ENCODE data around the gene PALLD.
"Not testable (repeated sequence)": the region's sequence is repeated elsewhere in the genome, so short reads cannot be mapped to it uniquely, and the experiment has no call there.

The PALLD gene

GRCh38 chr4:168804146-168804545, 307.3 kb downstream of the PALLD start:
- no peak for DNase-seq

DNA sequence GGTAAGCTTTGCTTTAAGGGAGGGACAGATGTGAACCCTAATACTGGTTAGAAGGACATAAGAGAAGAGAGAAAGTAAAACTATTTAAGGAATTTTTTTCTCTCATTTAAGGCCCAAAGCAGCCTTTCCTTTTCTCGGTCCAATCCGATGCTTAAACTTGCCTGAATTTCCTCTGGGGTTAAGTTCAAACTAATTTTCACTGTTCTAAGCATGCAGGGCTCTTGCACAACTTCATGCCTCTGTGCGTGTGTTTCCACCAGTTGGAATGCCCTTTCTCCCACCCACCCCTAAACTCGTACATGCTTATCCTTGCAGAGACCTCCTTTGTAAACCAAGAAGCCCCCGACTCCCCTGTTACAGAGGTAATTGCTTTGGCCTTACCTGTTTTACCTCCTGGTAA, 308.5 kb downstream of the PALLD start:
- DNase-seq, result no peak

DNA sequence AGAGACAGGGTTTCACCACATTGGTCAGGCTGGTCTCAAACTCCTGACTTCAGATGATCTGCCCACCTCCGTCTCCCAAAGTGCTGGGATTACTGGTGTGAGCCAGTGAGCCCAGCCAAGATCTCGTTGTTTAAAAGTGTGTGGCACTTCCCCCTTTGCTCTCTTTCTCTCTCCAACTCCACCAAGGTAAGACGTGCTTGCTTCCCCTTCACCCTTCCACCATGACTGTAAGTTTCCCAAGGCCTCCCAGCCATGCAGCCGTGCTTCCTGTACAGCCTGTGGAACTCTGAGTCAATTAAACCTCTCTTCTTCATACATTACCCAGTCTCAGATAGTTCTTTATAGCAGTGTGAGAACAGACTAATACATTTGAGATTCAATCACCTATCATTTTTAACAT, 309.4 kb downstream of the PALLD start:
- DNase-seq, result not testable (repeated sequence)

DNA sequence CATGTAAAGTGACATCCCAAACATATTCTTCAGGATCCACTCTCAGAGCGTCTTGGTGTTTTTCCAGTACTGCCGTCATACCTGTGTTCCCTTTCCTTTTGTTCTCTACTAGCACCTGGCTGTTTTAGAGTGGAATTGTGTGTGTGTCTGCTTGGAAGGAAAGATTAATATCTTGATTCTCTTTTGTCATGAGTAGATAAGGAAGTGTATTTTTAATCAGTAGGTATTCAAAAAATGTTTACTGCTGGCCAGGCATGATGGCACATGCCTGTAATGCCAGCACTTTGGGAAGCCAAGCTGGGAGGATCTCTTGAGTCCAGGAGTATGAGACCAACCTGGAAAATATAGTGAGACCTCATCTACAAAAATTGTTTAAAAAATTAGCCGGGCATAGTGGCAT, 314.4 kb downstream of the PALLD start:
- DNase-seq, result no peak

DNA sequence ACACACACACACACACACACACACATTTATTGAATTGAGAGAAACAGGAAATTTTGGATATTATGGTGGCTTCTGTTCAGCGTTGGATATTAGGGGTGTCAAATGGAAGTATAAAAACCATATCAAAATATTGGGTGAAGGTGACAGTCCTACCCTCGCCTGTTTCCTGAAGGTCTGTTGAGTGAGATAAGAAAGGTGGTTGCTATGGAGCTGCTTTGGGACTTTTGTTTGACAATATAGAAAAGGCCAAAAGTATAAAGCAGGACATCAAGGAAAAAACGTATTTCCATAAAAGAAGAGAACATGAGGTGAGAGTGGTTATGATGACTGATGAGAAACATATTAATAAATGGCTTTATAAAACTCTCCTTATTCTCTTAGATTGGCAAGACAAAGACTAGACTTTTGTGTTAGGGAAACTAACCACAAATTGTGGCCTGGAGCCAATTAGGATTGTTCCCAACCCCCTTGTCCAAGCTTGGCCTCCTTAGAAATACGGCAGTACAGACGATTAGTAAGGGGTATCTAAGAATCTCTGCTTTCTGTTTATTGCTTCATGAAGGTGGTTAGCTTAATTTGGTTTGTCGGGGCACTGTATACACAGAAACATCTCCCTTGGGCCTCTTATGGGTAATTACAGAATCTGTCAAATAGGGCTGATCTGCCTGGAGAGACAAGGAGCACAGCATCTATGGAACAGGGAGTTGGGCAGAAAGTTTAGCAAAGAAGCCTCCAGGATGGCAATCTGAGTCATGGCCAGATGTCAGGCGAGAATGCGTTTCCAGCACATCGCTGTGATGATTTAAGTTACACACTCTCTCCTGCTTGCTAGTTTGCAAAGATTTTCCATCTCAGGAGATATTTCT, 315.2 kb downstream of the PALLD start:
- DNase-seq, result no peak

DNA sequence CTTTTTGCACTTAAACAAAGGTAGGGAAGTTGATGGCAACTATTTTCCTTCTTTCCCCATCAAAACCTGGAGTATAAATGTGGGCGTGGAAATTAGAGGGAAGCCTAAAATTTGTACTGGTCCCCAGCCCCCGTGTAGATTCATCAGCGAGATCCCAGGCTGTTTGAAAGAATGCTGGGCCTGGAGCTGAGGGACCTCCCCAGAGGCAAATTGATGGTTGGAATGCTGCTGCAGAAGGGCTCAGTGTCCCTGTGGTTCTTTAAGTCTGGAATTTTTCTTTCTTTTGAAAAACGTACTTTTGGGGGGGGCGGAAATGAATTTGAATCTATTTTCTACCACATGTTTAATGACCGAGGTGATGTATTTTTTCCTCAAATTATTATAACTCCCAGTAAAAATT, 316.0 kb downstream of the PALLD start:
- DNase-seq, result no peak

- DNase-seq, result no peak
Observed at GRCh38 chr4:168813890-168814289, 317.0 kb downstream of the PALLD start.

DNA sequence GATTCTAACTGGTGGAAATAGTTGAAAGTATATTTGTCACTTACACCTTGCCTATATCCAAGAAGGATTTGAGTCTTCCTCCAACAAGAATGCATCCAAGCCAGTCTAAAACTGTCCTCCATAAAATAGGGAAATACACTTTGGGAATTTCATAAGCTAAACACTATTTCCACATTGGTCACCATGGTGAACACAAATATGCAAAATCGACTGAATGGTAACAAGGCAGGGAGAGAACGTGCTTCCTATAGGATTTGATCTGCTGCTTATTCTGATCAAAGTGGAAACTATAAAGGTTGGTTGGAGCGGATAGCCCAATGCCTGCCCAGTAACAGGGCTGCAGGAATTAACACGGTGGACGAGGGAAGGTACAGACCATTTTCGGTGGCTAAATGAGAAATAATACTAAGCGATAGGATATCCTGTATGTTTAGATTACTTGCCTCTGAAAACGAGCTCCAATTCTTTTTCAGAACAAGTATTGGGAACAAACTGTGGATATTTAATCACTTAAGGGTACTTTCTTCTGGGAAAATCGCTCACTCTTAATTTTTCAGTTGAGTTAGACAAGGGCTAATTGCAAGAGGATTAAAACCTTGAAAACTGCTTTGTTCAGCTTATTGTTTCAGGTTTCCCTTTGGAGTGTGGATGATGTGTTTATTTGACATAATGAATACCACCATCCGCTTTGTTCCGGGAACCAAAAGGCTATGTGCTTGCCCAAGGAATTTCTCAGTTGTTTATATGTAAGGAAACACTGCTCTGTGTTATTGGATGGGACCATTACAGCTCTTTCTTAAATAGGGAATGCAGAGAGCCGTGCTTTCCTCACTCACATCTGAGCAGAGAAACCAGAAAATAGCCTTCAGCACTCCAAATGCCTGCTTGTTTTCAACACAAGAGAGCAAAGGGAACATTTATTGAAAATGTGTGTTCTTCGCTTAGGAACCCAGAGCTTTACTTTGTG, 318.8 kb downstream of the PALLD start:
- DNase-seq, result no peak

- DNase-seq, result no peak
Observed at GRCh38 chr4:168817370-168817769, 320.5 kb downstream of the PALLD start.

- no peak for DNase-seq
Observed at GRCh38 chr4:168822481-168822880, 325.6 kb downstream of the PALLD start.

- DNase-seq, result no peak
Observed at GRCh38 chr4:168825975-168826374, 329.1 kb downstream of the PALLD start.

DNA sequence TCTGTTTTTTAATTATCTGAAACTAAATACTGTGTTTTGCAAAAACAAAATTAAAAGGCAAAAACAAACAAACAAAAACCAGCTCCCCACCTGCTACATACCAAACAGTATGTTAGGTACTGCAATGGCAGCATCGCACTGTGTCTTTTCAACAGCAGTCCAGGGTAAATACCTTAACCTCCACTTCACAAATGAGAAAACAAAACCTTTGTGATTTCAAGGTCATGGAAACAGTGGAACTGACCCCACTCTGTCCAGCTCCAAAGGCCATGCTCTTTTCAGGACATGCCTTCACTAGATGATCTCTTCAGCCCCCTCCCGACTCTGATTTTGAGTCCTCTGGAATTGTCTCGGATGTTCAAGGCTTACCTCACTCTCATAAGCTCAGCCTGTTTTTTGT, 329.8 kb downstream of the PALLD start:
- no peak for DNase-seq

DNA sequence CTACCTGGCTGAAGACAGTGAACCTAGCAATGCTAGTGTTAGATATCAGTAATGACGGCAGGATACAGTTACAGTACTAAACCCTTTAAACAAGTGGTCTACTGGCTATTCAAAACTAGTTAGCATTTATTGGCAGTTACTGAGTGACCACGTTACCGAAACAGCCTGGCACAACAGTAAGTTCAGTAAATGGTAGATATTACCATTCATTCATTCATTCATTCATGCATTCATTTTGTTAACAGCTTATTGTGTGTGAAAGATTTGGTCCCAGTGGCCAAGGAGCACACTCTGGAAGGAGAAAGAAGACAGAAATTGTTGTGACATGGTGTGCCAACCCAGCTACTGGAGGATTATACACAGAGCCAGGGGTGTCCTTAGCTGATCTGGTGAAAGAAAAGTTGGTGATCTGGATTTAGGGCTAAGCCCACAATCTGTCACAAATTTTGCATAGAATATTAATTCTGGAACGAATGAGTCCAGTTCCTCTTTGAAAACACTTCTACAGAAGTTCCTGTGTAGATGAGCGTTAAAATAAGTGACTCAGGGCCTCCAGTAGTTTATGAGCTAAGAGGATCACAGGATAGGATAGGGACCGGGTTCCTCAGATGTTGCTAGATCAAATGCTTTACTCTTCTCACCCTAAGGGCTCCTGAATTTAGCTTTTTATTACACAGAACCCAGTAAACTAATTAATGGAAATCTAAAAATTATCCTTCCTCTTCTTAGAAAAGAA, 334.1 kb downstream of the PALLD start:
- no peak for DNase-seq

DNA sequence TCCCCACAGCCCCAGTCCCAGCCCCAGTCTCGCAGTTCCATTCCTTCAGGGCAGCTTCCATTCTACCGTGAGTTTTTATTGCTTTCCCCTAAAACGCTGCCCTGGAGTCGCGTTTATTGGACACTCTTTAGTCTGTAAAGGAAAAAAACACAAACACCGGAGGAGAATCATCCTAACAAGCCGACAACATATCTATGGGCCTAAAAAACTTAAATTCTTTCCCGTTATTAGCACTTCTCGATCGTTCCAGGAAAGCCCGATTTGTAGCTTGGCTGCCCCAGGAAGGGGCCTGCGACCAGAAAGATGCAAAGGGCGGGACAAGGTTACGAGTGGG, 334.7 kb downstream of the PALLD start:
- DNase-seq, result no peak

- peak; percentile 29 for DNase-seq
Observed at GRCh38 chr4:168831919-168832762, 335.3 kb downstream of the PALLD start.

DNA sequence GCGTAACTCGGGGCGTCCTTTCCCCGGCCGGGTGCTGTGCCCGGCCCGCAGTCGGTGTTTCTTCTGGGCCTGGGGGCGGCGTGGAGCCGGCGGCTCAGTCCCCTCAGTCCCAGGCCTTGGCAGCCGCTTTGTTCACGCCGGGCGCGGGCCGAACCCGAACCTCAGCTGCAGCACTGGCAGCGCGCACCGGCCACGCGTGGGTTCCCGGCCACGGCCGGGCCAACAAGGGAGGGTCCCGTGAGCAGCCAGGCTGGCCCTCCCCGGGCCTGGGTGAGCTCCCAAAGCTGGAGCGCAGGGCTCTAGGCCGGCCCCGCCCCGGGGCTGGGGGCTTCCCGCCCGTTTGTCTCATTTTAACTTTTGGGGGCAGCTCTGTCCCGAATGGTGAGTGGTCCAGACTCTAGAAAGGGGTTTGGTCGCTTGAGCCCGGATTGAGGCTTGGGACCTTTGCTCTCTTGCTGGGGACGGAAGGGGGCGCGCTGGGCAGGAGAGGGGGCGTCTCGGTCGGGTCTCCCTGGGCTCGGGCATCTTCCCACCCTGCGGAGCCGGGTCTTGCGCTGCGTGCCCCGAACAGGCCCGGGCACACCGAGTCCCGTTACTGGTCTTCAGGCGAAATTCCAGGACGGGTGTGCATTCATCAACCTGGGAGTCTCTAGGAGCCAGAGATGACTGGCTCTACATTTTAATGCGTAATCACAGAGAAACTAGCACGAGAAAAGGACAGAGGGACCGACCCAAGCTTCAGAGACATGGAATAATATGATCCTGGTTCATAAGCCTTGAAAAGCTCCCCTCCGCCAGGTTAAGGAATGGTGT, 336.1 kb downstream of the PALLD start:
- no peak for DNase-seq

- no peak for DNase-seq
Observed at GRCh38 chr4:168833881-168834280, 337.0 kb downstream of the PALLD start.

DNA sequence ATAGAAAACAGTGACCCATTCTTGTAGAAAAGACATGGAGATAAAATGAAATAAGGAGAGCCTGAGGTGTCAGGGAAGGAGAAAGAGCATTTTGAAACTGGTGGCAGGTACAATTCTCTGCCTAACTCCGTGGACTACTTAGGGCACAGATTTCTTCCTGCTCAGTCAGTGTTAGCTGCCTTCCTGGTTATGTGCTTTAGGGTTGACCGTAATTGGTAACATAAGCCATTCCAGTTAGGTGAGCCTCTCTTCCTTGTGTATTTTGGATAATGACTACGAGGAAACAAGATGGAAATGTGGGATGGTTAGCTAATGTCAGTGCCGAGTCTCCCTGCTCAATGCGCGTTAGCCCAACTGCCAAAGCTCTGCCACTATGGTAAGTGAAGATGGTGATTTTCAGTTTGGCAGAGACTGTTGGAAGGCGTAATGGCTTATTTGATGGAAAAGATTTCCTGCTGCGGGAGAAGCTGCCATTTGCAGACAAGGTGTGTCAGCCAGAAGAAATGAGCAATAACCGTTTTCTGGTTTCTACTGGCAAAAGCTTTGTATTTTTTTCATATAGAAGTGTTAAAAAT, 339.1 kb downstream of the PALLD start:
- DNase-seq, result no peak

DNA sequence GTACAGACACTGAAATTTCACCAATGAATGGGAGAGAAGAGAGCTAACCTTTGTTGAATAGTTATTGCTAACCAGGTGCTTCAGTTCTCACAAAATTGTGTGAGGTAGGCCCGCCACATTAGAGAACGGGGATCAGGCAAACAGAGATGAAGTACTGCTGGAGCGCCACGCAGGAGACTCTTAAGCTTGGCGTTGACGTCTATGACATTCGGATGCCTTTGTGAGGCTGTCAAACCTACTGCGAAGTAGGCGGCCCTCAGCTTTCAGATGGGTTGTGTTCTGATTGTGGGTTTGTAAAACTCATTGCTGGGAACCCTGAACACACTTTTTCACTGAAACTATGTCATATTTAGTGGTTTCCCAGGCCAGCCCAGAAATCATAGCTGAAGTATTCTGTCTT, 339.6 kb downstream of the PALLD start:
- DNase-seq, result no peak

GRCh38 chr4:168837922-168838321, 341.1 kb downstream of the PALLD start:
- no peak for DNase-seq

DNA sequence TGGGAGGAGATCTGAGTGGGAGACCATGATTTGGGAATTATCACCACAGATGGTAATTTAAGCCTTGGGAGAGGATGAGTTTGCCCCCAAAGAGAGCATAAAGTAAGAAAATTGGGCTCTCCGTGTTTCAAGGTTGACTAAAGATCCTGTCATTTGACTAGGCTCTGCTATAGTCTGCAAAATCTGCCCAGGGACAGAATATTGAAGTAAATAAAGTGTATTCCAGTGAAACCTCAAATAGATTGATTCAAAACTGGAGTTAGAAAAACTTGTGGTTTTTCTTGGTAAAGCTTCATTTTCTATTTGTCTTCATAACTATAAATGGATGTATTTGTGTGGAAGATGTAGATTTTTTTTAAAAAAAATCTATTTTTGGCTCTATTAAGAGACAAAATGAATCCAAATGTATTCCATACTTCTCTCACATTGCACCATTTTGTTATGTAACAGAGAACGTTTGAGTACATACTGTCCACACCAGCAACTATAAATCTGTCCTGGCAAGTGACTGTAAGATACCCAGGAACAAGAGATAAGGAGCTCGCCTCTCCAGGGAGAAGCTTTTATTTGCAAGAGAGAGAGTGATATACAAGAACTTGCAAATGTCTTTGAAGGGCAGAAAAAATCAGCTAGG, 343.0 kb downstream of the PALLD start:
- no peak for DNase-seq
